Measurements from ENCODE around the gene APBA1. TPM values are rescaled to one million over a fixed set of nuclear protein-coding genes. Genes with fewer than 3 reads are reported as not detected.

APBA1 gene
- total RNA-seq, 1 experiment from 2014 or later = 0.34 TPM

DNA sequence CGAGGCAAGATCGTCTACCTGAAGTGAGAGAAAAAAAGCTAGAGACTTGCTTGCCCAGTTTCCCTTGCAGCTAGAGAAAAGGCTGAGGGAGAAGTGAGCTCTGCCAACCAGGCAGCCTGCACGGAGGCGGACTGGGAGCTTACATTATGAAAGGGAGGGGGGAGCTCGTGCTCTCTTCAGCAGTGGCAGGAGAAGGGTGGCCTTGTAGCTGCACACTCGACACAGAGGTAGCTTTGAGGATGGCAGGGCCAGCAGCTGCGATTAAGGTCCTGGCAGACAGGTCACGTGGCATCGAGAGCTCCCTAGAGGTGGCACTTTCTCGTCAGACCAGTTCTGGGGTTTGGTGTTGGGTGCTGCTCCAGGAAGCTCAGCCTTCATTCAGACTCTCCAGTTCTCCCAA is 26.7 kb downstream of the APBA1 start:
- TF ChIP-seq, protein P1, sequence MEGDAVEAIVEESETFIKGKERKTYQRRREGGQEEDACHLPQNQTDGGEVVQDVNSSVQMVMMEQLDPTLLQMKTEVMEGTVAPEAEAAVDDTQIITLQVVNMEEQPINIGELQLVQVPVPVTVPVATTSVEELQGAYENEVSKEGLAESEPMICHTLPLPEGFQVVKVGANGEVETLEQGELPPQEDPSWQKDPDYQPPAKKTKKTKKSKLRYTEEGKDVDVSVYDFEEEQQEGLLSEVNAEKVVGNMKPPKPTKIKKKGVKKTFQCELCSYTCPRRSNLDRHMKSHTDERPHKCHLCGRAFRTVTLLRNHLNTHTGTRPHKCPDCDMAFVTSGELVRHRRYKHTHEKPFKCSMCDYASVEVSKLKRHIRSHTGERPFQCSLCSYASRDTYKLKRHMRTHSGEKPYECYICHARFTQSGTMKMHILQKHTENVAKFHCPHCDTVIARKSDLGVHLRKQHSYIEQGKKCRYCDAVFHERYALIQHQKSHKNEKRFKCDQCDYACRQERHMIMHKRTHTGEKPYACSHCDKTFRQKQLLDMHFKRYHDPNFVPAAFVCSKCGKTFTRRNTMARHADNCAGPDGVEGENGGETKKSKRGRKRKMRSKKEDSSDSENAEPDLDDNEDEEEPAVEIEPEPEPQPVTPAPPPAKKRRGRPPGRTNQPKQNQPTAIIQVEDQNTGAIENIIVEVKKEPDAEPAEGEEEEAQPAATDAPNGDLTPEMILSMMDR (IDR thresholded peaks at IDR 0.05; ENCODE audit: insufficient read depth in 1 of 2, low read depth in 1 of 2, low read length in 1 of 2, severe bottlenecking in 1 of 2, unreplicated experiment in 1 of 2) = no peak
- Mint-ChIP-seq H3K36me3 (ENCODE audit: insufficient read depth, unreplicated experiment) (no peaks in the 10 kb centered on the region), H3K9me3 (ENCODE audit: unreplicated experiment) (no peaks in the 10 kb centered on the region), H3K27ac (ENCODE audit: unreplicated experiment) (no peak overlapping the region), H3K4me1 (ENCODE audit: low read depth, unreplicated experiment) (no peaks in the 10 kb centered on the region), H3K27me3 (ENCODE audit: insufficient read depth, unreplicated experiment) (peaks cover 3% of the 10 kb centered on the region), H3K4me3 (ENCODE audit: unreplicated experiment) (no peak overlapping the region)
- ChIA-PET POLR2A (no interaction called here), CTCF (no interaction called here)
- H3K4me3 ChIP-seq (ENCODE audit: low read depth, low read length) = no peak overlapping the region
- H3K36me3 ChIP-seq (ENCODE audit: control insufficient read depth, insufficient read depth, low read length) = no peaks in the 10 kb centered on the region
- intact Hi-C loops (cut with micrococcal nuclease; ENCODE audit: unreplicated experiment) = no loop called here
- no TSS peak for BruUV-seq (replicated peaks)
- H3K9me3 ChIP-seq = no peaks in the 10 kb centered on the region
- no peaks in the 10 kb centered on the region for H3K4me1 ChIP-seq
- no peak for DNase-seq
- no peaks in the 10 kb centered on the region for H3K27me3 ChIP-seq (replicated peaks; ENCODE audit: control insufficient read depth, insufficient read depth, low read length)

DNA sequence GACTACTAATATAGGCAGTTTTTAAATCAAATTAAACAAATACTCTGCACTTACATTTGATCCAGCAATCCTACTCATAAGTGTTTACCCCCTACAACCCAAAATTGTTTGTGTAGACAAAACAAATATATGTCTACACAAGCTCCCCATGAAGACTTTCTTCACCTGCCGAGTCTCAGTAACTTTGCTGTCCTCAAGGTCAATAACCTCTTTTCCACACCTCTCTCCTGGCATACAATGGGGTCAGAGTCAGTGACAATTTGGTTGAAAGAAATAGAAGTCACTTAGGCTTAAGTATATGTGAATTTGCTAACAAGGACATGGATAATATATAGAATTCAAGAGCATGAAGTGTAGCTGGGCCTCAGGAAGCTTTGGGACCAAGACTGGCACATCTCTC is 29.1 kb downstream of the APBA1 start:
- no peak overlapping the region for H3K4me3 Mint-ChIP-seq (ENCODE audit: unreplicated experiment)
- no peaks in the 10 kb centered on the region for H3K36me3 Mint-ChIP-seq (ENCODE audit: insufficient read depth, unreplicated experiment)
- no TSS peak for BruUV-seq (replicated peaks)
- TF ChIP-seq, protein P1 (IDR thresholded peaks at IDR 0.05; ENCODE audit: insufficient read depth in 1 of 2, low read depth in 1 of 2, low read length in 1 of 2, severe bottlenecking in 1 of 2, unreplicated experiment in 1 of 2) = no peak
- no peaks in the 10 kb centered on the region for H3K4me1 Mint-ChIP-seq (ENCODE audit: low read depth, unreplicated experiment)
- no peaks in the 10 kb centered on the region for H3K27me3 ChIP-seq (replicated peaks; ENCODE audit: control insufficient read depth, insufficient read depth, low read length)
- H3K27ac Mint-ChIP-seq (ENCODE audit: unreplicated experiment) = no peak overlapping the region
- no peak overlapping the region for H3K4me3 ChIP-seq (ENCODE audit: low read depth, low read length)
- H3K9me3 ChIP-seq = no peaks in the 10 kb centered on the region
- no peaks in the 10 kb centered on the region for H3K27me3 Mint-ChIP-seq (ENCODE audit: insufficient read depth, unreplicated experiment)
- intact Hi-C loops (cut with micrococcal nuclease; ENCODE audit: unreplicated experiment) = no loop called here
- ChIA-PET POLR2A (no interaction called here), CTCF (no interaction called here)
- H3K36me3 ChIP-seq (ENCODE audit: control insufficient read depth, insufficient read depth, low read length) = no peaks in the 10 kb centered on the region
- no peaks in the 10 kb centered on the region for H3K9me3 Mint-ChIP-seq (ENCODE audit: unreplicated experiment)
- H3K4me1 ChIP-seq = no peaks in the 10 kb centered on the region
- DNase-seq = no peak

DNA sequence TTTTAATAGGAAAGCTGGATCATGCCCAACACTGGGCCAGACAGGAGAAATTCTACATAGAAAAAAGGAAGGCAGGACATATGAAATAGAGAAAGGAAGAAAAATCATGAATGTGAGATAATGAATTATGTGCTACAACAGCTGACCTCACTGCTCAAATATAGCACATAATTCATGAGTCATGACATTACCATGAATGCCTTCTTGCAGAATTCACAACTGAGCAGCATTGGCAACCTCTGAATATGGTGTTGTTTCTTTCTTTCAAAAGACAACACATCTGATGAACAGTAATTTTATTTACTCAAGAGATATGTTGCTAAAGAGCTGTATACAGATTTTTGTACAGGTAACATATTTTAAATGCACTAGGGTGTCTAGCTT is 34.4 kb downstream of the APBA1 start:
- Histone ChIP-seq H3K4me1 (no peaks in the 10 kb centered on the region), H3K27me3 (replicated peaks; ENCODE audit: control insufficient read depth, insufficient read depth, low read length) (no peaks in the 10 kb centered on the region), H3K4me3 (ENCODE audit: low read depth, low read length) (no peak overlapping the region), H3K36me3 (ENCODE audit: control insufficient read depth, insufficient read depth, low read length) (no peaks in the 10 kb centered on the region), H3K9me3 (no peaks in the 10 kb centered on the region)
- Mint-ChIP-seq H3K27me3 (ENCODE audit: insufficient read depth, unreplicated experiment) (no peaks in the 10 kb centered on the region), H3K4me3 (ENCODE audit: unreplicated experiment) (no peak overlapping the region), H3K36me3 (ENCODE audit: insufficient read depth, unreplicated experiment) (no peaks in the 10 kb centered on the region), H3K9me3 (ENCODE audit: unreplicated experiment) (no peaks in the 10 kb centered on the region), H3K27ac (ENCODE audit: unreplicated experiment) (no peak overlapping the region), H3K4me1 (ENCODE audit: low read depth, unreplicated experiment) (no peaks in the 10 kb centered on the region)
- no peak for DNase-seq
- ChIA-PET CTCF (no interaction called here), POLR2A (no interaction called here)
- TF ChIP-seq, protein P1 (IDR thresholded peaks at IDR 0.05; ENCODE audit: insufficient read depth in 1 of 2, low read depth in 1 of 2, low read length in 1 of 2, severe bottlenecking in 1 of 2, unreplicated experiment in 1 of 2) = no peak
- intact Hi-C loops (cut with micrococcal nuclease; ENCODE audit: unreplicated experiment) = no loop called here
- no TSS peak for BruUV-seq (replicated peaks)
